ENCODE data around the gene BMP6. TPM values are rescaled to one million over a fixed set of nuclear protein-coding genes. Genes with fewer than 3 reads are reported as not detected.

The BMP6 gene
- total and polyA plus RNA-seq, 10 of the 15 experiments (the other 5 are each of a cell fraction or from before 2014, with no cell fraction given), result 0.02 to 0.15 (median 0.05) TPM; not detected in 5

DNA sequence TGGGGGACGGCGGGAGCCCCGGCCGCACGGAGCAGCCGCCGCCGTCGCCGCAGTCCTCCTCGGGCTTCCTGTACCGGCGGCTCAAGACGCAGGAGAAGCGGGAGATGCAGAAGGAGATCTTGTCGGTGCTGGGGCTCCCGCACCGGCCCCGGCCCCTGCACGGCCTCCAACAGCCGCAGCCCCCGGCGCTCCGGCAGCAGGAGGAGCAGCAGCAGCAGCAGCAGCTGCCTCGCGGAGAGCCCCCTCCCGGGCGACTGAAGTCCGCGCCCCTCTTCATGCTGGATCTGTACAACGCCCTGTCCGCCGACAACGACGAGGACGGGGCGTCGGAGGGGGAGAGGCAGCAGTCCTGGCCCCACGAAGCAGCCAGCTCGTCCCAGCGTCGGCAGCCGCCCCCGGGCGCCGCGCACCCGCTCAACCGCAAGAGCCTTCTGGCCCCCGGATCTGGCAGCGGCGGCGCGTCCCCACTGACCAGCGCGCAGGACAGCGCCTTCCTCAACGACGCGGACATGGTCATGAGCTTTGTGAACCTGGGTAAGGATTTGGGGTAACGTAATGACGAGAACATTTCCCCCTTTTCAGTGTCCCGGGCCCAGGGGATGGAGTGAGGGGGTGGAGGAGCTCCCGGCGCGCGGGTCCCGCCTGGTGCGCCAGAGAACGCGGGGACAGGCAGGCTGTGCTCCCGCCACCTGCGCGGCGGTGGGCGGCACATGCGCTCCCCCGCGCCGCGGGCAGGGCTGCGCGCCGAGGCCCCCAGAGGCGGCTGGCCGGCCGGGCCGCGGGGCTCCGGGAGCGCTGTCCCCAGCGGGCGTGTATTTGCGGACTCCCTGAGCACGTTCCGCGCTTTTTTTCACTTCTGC lies 1.4 kb downstream of the BMP6 start:
- H3K4me3 ChIP-seq, result peak overlapping the region; percentile 21; the same call in 1 of the 2 replicates
- CTCF ChIA-PET, result no interaction called here
- WGBS (ENCODE audit: insufficient coverage, insufficient replicate concordance, low lambda C conversion rate, missing lambda C conversion rate), result 4% methylated on average over 85 of the region's 97 CpGs
- POLR2A ChIA-PET, result no interaction called here
- no peaks in the 10 kb centered on the region for H4K20me1 ChIP-seq (ENCODE audit: control insufficient read depth, insufficient read depth)
- H3K36me3 ChIP-seq (ENCODE audit: control insufficient read depth in 2 of 2, insufficient read depth in 2 of 2, low read length in 1 of 2), result no peaks in the 10 kb centered on the region
- SMC1A ChIA-PET (ENCODE audit: uncharacterized antibody, unreplicated experiment), result no interaction called here
- H3K4me1 ChIP-seq (ENCODE audit: control insufficient read depth, insufficient read depth, low read length), result peaks cover 3% of the 10 kb centered on the region; the same call in 1 of the 2 replicates
- intact Hi-C loops (cut with micrococcal nuclease; ENCODE audit: unreplicated experiment), result no loop called here
- H2AFZ ChIP-seq (ENCODE audit: control insufficient read depth, low read depth, low read length), result no peak overlapping the region; the same call in 1 of the 2 replicates
- peaks cover 12 to 30% of the 10 kb centered on the region in 2 experiments for H3K27me3 ChIP-seq (replicated peaks in 1 of 2; ENCODE audit: control insufficient read depth in 2 of 2, insufficient read depth in 2 of 2, low read length in 1 of 2)
- no peaks in the 10 kb centered on the region for H3K79me2 ChIP-seq (ENCODE audit: control insufficient read depth, insufficient read depth, low read length)
- no TSS peak for BruUV-seq (replicated peaks)
- H3K27ac ChIP-seq (ENCODE audit: control insufficient read depth, insufficient read depth), result no peak overlapping the region
- ATAC-seq (no peak), DNase-seq (ENCODE audit: low read depth, low spot score) (no peak), FAIRE-seq (no peak)
- RAD21 ChIA-PET (ENCODE audit: unreplicated experiment), result interaction anchor here (1.2 kb wide), 1 partner anchor 332 kb away, joined by 3 read pairs; no protein-coding TSS in a partner anchor
- H3K9ac ChIP-seq (ENCODE audit: control insufficient read depth, insufficient read depth, low read length), result no peak overlapping the region
- in situ Hi-C loops (cut with MboI), result no loop called here
- H3K4me2 ChIP-seq (ENCODE audit: control insufficient read depth, insufficient read depth), result peak overlapping the region; percentile 77
- TF ChIP-seq ATF7 (IDR thresholded peaks at IDR 0.05; ENCODE audit: low read depth), result no peak
- TF ChIP-seq SUZ12 (IDR thresholded peaks at IDR 0.05; ENCODE audit: unreplicated experiment), result peak; percentile 88
- no peaks in the 10 kb centered on the region for H3K9me3 ChIP-seq (replicated peaks; ENCODE audit: control insufficient read depth, insufficient read depth, low read length)

GRCh38 chr6:7727946-7728854 lies 2.3 kb downstream of the BMP6 start:
- ChIA-PET SMC1A (ENCODE audit: uncharacterized antibody, unreplicated experiment) (interaction anchor here (0.7 kb wide), 1 partner anchor 640 kb away, joined by 3 read pairs; no protein-coding TSS in a partner anchor), RAD21 (ENCODE audit: unreplicated experiment) (interaction anchor here (1.2 kb wide), 1 partner anchor 331 kb away, joined by 3 read pairs; no protein-coding TSS in a partner anchor), POLR2A (no interaction called here), CTCF (no interaction called here)
- WGBS (ENCODE audit: insufficient coverage, insufficient replicate concordance, low lambda C conversion rate, missing lambda C conversion rate), result 2% methylated on average over 45 of the region's 45 CpGs
- no TSS peak for BruUV-seq (replicated peaks)
- H3K4me2 ChIP-seq (ENCODE audit: control insufficient read depth, insufficient read depth), result peak overlapping the region; percentile 77
- H4K20me1 ChIP-seq (ENCODE audit: control insufficient read depth, insufficient read depth), result no peaks in the 10 kb centered on the region
- DNase-seq (ENCODE audit: low read depth, low spot score), result no peak
- H3K4me1 ChIP-seq (ENCODE audit: control insufficient read depth, insufficient read depth, low read length), result peaks cover 3% of the 10 kb centered on the region; the same call in 1 of the 2 replicates
- no peak for ATAC-seq
- H3K9me3 ChIP-seq (replicated peaks; ENCODE audit: control insufficient read depth, insufficient read depth, low read length), result no peaks in the 10 kb centered on the region
- TF ChIP-seq PAX8 (IDR thresholded peaks at IDR 0.05), result no peak
- TF ChIP-seq ESRRA (IDR thresholded peaks at IDR 0.05; ENCODE audit: low read length), result no peak
- TF ChIP-seq TCF7 (IDR thresholded peaks at IDR 0.05; ENCODE audit: borderline replicate concordance), result no peak
- TF ChIP-seq EZH2 (IDR thresholded peaks at IDR 0.05; ENCODE audit: borderline replicate concordance, control insufficient read depth, low read depth, low read length), result peak; percentile 51; the same call in 1 of the 2 replicates
- no peak for TF ChIP-seq BACH1 (IDR thresholded peaks at IDR 0.05; ENCODE audit: borderline replicate concordance)
- H3K36me3 ChIP-seq (ENCODE audit: control insufficient read depth in 2 of 2, insufficient read depth in 2 of 2, low read length in 1 of 2), result no peaks in the 10 kb centered on the region
- no peak overlapping the region for H2AFZ ChIP-seq (ENCODE audit: control insufficient read depth, low read depth, low read length)
- H3K27me3 ChIP-seq (replicated peaks in 1 of 2; ENCODE audit: control insufficient read depth in 2 of 2, insufficient read depth in 2 of 2, low read length in 1 of 2), result peaks cover 12 to 27% of the 10 kb centered on the region in 2 experiments
- no peak overlapping the region for H3K9ac ChIP-seq (ENCODE audit: control insufficient read depth, insufficient read depth, low read length)
- no peak for FAIRE-seq
- intact Hi-C loops (cut with micrococcal nuclease; ENCODE audit: unreplicated experiment) (no loop called here), in situ Hi-C loops (cut with MboI) (no loop called here)
- H3K4me3 ChIP-seq, result no peak overlapping the region
- no peak overlapping the region for H3K27ac ChIP-seq (ENCODE audit: control insufficient read depth, insufficient read depth)
- no peaks in the 10 kb centered on the region for H3K79me2 ChIP-seq (ENCODE audit: control insufficient read depth, insufficient read depth, low read length)
